Panc1 (cell line): ENCODE measurements around the gene CFAP410. TPM values are rescaled to one million over a fixed set of nuclear protein-coding genes. Genes with fewer than 3 reads are reported as not detected.
A peak's percentile ranks its signal among the peaks of the same experiment; 100 is the strongest.

ENCODE experiments used
- ATAC-seq: fragments of 200-7000 bp; cut with Tn5 transposase; 2 replicates; pipeline ENCODE4 v1.9.1; 2020; ENCODE audit warnings: mild to moderate bottlenecking, moderate library complexity
- BruUV-seq: library from RNA; stranded (reverse); fragments of 400-500 nt; replicated peaks from 2 replicates; lab custom pipeline; 2021; lab: Mats Ljungman, UMichigan
- CTCF ChIA-PET: fragments of 300-600 bp; sonication (Branson Sonifier 250); formaldehyde crosslinking; loops from one replicate; lab custom pipeline; 2022; ENCODE audit warnings: antibody characterized with exemption; lab: Charles Lee
- POLR2A ChIA-PET: fragments of 300-600 bp; sonication (Branson Sonifier 250); formaldehyde crosslinking; loops from one replicate; lab custom pipeline; 2022; ENCODE audit warnings: antibody characterized with exemption; lab: Charles Lee
- DNase-seq: peaks from one replicate; pipeline ENCODE4 v3.0.0-alpha.2; 2010; ENCODE audit warnings: low read depth, low spot score
- H3K27ac ChIP-seq: 2 replicates; pipeline ENCODE4 v1.5.1; 2011; ENCODE audit warnings: mild to moderate bottlenecking, low read length, inconsistent platforms
- H3K27me3 ChIP-seq: fragments of 200-500 bp; sonication (Bioruptor generic); 2 replicates; pipeline ENCODE4 v1.6.0; 2014; ENCODE audit warnings: low read length, inconsistent platforms; ENCODE audit not compliant: control insufficient read depth, insufficient read depth
- H3K36me3 ChIP-seq: fragments of 200-500 bp; sonication (Bioruptor generic); 2 replicates; pipeline ENCODE4 v1.5.1; 2014; ENCODE audit warnings: inconsistent platforms, mild to moderate bottlenecking, low read length, moderate library complexity; ENCODE audit not compliant: control insufficient read depth, insufficient read depth
- H3K4me1 ChIP-seq: 2 replicates; pipeline ENCODE4 v1.5.1; 2011; ENCODE audit warnings: inconsistent platforms, mild to moderate bottlenecking, low read length, moderate library complexity; ENCODE audit not compliant: control insufficient read depth, insufficient read depth
- H3K4me3 ChIP-seq, 2 experiments: 2 replicates each; pipeline ENCODE4 v1.5.1; 2011 to 2012; ENCODE audit warnings: low read depth in 2 of 2, low read length in 2 of 2, mild to moderate bottlenecking in 2 of 2, inconsistent platforms in 1 of 2, moderate library complexity in 1 of 2
- H3K9me3 ChIP-seq: fragments of 200-500 bp; sonication (Bioruptor generic); 2 replicates; pipeline ENCODE4 v1.5.1; 2014; ENCODE audit warnings: low read depth, mild to moderate bottlenecking, inconsistent platforms, low read length, moderate library complexity; ENCODE audit not compliant: control insufficient read depth, insufficient read depth
- POLR2AphosphoS5 ChIP-seq: IDR thresholded peaks from 2 replicates; pipeline ENCODE4 v1.6.1; 2012; ENCODE audit warnings: mild to moderate bottlenecking, low read depth, low read length, moderate library complexity
- SIN3A ChIP-seq: IDR thresholded peaks from 2 replicates; pipeline ENCODE4 v1.6.1; 2012; ENCODE audit warnings: low read depth, mild to moderate bottlenecking, low read length, moderate library complexity, borderline replicate concordance; ENCODE audit not compliant: insufficient read depth
- TCF7L2 ChIP-seq: IDR thresholded peaks from 2 replicates; pipeline ENCODE4 v1.6.1; 2011; ENCODE audit warnings: mild to moderate bottlenecking, low read depth, low read length, inconsistent platforms
- in situ Hi-C: cut with HindIII; loops from 2 replicates; pipeline ENCODE4 v1.10.0; 2016; ENCODE audit warnings: low sequenced_read_pairs, low pct_unique_long_range_greater_than_20kb
- intact Hi-C: fragments of 100-400 bp; cut with micrococcal nuclease; formaldehyde crosslinking; loops from one replicate; pipeline ENCODE4 v1.10.0; 2022; ENCODE audit not compliant: unreplicated experiment
- total RNA-seq: library from RNA; stranded (reverse); gene quantifications from one replicate; pipeline ENCODE4 v1.2.1, GENCODE V29; 2021; ENCODE audit not compliant: unreplicated experiment
- TF ChIP-seq, protein P1 (sequence below): fragments of 450-650 bp; IDR thresholded peaks from 2 replicates; pipeline ENCODE4 v1.5.1; 2017; ENCODE audit warnings: mild to moderate bottlenecking
- TF ChIP-seq, protein P2 (sequence below), 2 experiments: IDR thresholded peaks; 2 replicates each; pipeline ENCODE4 v1.6.1; 2011 to 2012; ENCODE audit warnings: low read depth in 2 of 2, control low read depth in 1 of 2, low read length in 1 of 2, mild to moderate bottlenecking in 1 of 2, moderate library complexity in 1 of 2; ENCODE audit not compliant: insufficient read depth in 1 of 2

Gene CFAP410
- total RNA-seq, 1 experiment from 2014 or later: 11.8 TPM

DNA sequence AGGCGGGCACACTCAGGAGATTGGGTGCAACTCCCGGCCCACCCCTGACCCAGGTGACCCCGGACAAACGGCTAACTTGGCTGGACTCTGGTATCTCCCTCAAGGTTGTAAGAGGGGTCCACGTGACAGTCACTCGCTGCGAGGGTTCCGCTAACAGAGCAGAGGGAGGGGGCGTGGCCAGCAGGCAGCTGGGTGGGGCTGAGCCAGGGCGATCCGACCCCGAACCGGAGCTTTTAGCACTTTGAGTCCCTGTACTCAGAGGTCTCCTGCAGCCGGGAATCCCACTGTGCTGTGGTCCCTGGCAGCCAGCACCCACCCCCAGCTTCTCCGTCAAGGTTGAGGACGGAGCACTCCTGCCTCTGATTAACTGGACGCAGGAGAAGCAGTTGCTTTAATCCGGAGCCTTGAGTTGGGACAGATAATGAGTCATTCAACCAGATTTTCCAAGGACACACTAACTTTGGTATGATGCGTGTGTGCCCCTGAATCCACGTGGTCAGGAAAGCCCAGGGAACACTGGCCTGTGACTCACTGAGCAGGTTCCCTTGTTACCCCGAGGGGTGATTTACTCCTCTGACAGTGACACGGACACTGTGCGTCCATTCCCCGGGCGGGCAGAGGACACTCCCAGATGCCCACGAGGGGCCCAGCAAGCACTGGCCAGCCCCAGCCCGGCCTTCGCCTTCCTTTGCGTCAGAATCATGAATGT lies 31.0 kb upstream of the CFAP410 start:
- no peaks in the 10 kb centered on the region for H3K27me3 ChIP-seq
- BruUV-seq: no TSS peak
- H3K36me3 ChIP-seq: no peaks in the 10 kb centered on the region
- H3K4me1 ChIP-seq: no peaks in the 10 kb centered on the region
- H3K9me3 ChIP-seq: no peaks in the 10 kb centered on the region
- no peak for TF ChIP-seq POLR2AphosphoS5
- DNase-seq (no peak), ATAC-seq (peak; percentile 48; the same call in 1 of the 2 replicates)
- no peak overlapping the region for H3K27ac ChIP-seq
- H3K4me3 ChIP-seq: no peak overlapping the region
- ChIA-PET POLR2A (no interaction called here), CTCF (no interaction called here)
- in situ Hi-C loops: no loop called here
- intact Hi-C loops: no loop called here

DNA sequence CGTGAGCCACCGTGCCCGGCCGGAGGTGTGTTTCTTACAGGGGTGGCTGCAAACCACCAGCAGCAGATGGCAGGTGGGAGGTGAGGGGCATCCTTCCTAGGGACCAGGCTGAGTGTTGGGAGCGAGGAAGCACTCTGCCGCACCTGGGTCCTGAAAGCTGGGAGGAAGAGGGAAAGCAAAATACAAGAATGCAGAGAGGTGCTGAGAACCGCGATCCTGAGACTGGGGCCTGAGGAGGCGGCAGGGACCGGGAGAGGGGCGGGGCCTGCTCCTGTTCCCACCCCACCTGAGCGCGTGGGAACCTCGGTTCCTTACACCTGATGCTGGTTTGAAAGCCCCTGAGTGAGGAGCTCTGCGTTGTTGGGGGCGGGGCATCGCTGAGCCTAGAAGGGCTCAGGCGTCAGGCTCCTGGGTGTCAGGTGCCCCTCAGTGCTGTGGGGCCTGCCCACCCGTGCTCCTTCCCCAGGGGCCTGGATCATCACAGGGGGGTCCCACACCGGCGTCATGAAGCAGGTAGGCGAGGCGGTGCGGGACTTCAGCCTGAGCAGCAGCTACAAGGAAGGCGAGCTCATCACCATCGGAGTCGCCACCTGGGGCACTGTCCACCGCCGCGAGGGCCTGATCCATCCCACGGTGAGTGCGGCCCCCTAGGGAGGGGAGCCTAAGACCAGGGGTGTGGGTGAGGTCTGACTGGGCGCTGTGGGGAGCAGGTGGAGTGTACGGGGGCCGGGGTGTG lies 29.7 kb upstream of the CFAP410 start:
- TF ChIP-seq, protein P1, sequence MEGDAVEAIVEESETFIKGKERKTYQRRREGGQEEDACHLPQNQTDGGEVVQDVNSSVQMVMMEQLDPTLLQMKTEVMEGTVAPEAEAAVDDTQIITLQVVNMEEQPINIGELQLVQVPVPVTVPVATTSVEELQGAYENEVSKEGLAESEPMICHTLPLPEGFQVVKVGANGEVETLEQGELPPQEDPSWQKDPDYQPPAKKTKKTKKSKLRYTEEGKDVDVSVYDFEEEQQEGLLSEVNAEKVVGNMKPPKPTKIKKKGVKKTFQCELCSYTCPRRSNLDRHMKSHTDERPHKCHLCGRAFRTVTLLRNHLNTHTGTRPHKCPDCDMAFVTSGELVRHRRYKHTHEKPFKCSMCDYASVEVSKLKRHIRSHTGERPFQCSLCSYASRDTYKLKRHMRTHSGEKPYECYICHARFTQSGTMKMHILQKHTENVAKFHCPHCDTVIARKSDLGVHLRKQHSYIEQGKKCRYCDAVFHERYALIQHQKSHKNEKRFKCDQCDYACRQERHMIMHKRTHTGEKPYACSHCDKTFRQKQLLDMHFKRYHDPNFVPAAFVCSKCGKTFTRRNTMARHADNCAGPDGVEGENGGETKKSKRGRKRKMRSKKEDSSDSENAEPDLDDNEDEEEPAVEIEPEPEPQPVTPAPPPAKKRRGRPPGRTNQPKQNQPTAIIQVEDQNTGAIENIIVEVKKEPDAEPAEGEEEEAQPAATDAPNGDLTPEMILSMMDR: no peak; the same call in 1 of the 2 replicates
- TF ChIP-seq TCF7L2 (no peak), SIN3A (no peak), POLR2AphosphoS5 (no peak)
- TF ChIP-seq, protein P2, sequence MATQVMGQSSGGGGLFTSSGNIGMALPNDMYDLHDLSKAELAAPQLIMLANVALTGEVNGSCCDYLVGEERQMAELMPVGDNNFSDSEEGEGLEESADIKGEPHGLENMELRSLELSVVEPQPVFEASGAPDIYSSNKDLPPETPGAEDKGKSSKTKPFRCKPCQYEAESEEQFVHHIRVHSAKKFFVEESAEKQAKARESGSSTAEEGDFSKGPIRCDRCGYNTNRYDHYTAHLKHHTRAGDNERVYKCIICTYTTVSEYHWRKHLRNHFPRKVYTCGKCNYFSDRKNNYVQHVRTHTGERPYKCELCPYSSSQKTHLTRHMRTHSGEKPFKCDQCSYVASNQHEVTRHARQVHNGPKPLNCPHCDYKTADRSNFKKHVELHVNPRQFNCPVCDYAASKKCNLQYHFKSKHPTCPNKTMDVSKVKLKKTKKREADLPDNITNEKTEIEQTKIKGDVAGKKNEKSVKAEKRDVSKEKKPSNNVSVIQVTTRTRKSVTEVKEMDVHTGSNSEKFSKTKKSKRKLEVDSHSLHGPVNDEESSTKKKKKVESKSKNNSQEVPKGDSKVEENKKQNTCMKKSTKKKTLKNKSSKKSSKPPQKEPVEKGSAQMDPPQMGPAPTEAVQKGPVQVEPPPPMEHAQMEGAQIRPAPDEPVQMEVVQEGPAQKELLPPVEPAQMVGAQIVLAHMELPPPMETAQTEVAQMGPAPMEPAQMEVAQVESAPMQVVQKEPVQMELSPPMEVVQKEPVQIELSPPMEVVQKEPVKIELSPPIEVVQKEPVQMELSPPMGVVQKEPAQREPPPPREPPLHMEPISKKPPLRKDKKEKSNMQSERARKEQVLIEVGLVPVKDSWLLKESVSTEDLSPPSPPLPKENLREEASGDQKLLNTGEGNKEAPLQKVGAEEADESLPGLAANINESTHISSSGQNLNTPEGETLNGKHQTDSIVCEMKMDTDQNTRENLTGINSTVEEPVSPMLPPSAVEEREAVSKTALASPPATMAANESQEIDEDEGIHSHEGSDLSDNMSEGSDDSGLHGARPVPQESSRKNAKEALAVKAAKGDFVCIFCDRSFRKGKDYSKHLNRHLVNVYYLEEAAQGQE (IDR thresholded peaks at IDR 0.05; ENCODE audit: insufficient read depth in 1 of 2, low read depth in 2 of 2, low read length in 1 of 2): no peak
- DNase-seq (no peak), ATAC-seq (peak; percentile 62; the same call in 1 of the 2 replicates)
- POLR2A ChIA-PET: no interaction called here
- CTCF ChIA-PET: interaction anchor here (0.8 kb wide), 1 partner anchor 8 kb away, joined by 3 read pairs; no protein-coding TSS in a partner anchor
- peak overlapping the region in 1 of 2 experiments; percentile 11; a peak in 1 of 4 replicates for H3K4me3 ChIP-seq
- no peaks in the 10 kb centered on the region for H3K36me3 ChIP-seq
- no peak overlapping the region for H3K27ac ChIP-seq
- in situ Hi-C loops (no loop called here), intact Hi-C loops (no loop called here)
- no peaks in the 10 kb centered on the region for H3K9me3 ChIP-seq
- no peaks in the 10 kb centered on the region for H3K4me1 ChIP-seq
- BruUV-seq: no TSS peak
- no peaks in the 10 kb centered on the region for H3K27me3 ChIP-seq
